ENCODE data around the gene TBC1D20.
A peak's percentile ranks its signal among the peaks of the same experiment; 100 is the strongest.

The TBC1D20 gene

DNA sequence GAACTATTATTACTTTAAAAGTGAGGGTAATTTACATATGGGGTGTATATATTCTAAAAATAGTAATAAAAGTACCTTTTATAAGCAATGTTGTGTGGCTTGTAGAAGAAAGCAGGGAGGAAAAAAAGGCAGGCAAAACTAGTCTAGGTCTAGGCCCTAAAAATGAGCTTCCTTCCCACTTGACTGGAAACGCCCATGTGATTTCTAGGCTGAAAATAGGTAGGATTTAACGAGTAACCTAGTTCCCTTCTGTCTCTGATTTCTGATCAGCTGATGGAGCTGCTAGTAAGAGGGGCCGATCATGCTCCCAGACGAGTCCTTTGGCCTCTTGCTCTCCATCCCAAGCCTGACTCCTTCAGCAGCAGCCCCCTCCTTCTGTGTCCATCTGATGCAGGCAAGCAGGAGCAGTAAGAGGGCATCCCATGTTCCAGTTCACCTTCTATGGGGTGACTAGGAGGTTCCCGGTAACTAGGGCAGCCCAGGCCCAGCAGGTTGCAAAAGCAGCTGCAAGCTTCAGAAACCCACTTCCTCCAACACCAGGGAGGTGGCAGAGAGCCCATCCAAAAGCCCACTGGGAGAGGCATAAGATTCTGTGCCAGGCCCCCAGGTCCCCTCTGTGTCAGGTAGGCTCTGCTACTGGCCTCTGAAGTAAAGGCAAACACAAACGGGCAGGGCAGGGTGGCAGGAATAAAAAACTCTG, 24.4 kb downstream of the TBC1D20 start:
- DNase-seq, result no peak

DNA sequence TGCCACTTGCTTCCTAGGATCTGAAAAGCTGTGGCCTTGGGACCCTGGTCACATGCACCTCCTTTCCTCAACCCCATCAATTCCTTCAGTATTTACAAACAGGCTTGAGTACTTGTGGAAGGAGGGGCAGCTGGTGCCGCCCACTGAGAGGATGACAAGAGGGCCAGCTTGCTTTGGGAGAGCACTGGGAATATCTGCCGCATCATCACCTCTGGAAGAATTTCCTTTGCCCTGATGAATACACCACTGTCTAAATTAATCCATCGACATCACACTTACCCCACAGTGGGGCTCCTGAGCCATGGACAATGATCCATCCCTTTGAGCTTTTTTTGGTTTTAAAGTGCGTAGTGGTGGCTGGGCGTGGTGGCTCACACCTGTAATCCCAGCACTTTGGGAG, 25.9 kb downstream of the TBC1D20 start:
- DNase-seq, result no peak

DNA sequence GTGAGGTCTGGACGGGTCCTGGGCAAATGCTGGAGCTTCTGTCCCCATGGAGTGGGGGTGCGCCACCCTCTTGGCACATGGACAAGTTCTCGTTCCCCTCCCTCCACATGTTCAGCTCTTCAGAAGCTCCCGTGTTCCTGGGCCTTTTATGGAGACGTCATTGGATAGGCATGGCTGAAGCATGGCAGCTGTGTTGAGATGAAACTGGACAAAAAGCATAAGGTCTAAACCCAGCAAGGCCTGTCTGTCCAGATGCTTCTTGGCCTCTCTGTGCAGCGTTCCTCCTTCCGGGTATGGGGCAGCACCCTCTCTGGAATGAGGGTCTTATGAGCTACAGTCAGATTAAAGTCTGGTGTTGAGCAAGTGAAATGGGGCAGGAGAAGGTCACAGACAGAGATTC, 26.8 kb downstream of the TBC1D20 start:
- no peak for DNase-seq

DNA sequence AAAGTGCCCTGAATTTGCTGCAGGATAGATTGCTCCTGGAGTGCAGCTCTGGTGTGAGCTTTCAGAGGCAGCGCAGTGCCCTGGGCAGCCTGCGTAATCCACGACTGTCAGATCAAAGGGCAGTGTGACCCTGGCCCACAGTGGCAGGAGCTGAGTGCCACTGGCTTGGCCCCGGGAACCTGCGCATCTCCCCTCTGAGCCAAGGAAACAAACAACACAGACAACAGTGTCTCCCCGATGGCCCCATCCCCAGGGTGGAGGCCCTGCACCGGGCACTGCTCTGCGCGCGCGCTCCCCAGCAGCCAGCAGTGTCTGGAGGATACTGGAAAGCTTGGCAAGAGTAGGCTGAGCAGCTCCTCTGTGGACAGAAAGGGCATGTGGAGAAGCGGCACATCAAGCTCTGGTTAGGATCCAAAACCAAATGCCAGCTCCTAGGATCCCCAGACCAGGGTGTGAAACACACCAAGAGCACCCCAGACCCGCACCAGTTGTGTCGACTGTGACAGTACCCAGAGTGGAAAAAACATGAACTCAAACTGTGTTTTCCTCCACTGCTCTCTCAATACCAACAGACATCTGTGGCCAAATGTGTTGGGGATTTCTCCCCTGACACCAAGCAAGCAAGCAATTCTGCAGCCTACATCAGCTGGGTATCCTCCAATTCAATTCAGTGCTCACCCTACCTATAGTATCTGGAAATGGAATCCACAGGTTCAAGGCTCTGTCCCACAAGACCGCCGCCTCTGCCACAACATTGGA, 27.5 kb downstream of the TBC1D20 start:
- DNase-seq, result no peak

DNA sequence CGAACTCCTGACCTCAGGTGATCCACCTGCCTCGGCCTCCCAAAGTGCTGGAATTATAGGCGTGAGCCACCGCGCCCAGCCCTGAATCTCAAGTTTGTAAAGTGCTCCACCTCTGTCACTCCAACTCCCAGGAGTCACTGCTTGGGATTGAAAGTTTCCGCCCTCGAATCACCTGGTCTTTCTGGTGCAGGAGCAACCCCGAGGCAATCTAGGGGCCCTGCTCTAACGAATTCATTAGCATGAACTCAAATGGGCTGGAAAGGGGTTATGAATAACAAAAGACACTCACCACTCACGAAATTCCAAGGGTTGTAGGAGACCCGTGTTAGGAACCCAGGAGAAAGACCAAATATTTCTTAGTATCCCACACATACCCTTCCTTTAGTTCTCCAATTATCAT, 28.1 kb downstream of the TBC1D20 start:
- DNase-seq, result no peak

DNA sequence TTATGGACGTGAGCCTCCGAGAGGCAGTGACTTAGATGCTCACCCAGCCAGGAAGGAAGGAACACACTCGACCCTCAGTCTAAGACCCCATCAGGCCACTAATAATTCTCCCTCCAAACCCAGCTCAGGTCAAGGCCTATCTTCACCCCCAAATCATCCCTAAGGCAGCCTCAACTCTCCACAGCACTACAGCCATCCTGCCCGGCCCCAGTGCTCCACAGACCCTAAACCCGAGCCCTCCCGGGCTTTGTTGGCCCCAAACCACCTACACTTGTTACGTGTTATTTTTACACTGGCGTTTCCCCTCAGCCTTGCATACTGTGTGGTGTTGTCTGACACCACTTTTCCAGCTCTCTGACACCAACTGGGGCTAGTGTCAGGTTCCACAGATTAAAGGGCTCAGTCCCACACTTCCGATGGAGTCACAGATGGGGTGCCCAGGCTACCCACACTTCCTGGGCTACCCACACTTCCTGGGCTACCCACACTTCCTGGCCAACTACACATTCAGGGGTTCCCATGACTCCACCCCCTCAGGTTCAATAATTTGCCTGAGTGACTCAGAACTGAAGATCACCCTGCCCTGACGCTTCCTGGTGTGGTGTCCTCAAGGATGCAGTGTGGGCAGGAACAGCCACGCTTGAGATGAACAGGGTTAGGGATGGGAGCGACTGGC, 28.9 kb downstream of the TBC1D20 start:
- DNase-seq, result no peak

DNA sequence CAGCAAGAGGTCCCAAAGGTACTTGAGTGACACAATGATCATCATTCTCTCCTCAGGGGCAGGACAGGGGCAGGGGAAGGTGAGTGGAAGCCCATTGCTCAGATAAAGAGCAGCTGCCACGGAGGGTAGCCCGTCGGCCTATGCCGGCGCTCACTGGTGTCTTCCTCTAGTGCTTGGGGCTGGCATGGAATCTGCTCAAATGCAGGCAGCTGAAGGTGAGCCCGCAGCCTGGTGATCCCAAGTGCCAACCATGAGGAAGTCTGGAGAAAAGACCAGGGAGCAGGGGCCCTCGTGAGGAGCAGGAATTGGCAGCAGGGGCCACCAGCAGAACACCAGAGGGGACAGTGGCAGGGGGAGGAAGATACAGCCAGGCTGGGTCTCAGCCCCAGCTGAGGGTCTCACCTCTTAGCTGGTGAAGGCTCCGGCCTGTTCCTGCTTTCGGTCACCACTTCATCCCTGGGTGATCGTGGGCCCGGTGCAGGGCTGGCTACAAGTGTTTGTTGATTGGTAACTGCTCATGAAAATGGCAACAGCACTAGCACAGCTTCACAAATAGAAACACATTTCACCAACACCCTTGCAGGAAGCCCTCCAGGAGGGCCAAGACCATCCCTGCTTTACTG, 29.5 kb downstream of the TBC1D20 start:
- no peak for DNase-seq

DNA sequence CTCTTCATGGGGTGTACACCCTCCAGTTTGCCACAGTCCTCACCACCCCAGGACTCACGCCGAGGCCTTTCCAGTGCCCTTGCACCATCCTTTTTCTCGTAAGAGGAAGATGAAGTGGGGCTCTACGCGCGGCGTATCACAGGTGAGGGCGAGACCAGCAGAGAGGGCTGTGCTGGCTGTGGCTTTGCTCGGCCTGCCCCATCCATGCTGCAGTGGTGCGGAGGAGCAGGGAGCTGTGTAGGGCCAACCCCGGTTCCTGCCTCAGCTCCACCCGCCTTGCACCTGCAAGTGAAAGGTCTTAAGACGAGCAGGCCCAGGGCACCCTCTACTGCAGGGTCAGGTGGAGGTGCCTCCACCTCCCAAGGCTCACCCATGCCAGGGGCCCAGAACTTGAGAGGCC, 30.1 kb downstream of the TBC1D20 start:
- DNase-seq, result no peak

DNA sequence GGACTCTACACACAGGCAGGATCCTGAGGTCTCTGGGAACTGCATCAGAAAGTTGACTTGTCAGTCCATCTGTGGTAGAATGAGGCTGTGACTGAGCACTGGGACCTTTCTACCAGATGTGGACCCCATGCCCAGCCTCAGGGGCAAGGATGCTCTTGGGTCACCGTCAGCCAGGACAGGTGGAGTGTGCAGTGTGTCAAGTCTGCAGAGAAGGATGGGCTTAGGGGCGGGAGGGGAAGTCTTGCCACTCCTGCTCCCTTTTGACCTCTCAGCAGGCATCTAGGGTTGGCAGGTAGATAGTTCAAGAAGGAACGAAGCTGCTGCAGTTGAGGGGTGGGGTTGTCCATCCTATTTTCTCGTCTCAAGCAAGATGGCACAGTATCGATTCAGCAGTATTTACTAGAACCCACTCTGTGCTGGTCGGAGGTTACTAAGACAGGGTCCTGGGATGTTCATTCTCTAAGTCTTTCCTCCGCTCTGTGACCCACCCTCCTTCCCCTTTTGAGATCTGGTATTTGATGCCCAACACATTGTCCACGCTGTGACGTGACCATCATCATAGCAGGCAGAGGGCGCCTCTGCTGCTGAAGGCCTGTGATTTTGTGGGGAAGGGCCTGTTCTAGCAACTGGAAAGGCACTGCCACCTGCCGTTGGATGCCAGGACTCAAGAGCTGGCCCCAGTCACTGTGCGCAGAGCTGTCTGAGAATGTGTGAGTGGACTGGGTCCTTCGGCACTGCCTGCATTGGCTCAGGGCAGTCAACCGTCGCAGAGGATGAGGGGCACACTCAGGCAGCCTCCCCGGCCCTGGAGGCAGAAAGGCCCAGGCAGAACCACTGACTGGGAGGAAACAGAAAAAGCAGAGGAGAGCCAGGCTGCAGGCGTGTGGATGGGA, 31.1 kb downstream of the TBC1D20 start:
- DNase-seq, result peak; percentile 14 to 67

DNA sequence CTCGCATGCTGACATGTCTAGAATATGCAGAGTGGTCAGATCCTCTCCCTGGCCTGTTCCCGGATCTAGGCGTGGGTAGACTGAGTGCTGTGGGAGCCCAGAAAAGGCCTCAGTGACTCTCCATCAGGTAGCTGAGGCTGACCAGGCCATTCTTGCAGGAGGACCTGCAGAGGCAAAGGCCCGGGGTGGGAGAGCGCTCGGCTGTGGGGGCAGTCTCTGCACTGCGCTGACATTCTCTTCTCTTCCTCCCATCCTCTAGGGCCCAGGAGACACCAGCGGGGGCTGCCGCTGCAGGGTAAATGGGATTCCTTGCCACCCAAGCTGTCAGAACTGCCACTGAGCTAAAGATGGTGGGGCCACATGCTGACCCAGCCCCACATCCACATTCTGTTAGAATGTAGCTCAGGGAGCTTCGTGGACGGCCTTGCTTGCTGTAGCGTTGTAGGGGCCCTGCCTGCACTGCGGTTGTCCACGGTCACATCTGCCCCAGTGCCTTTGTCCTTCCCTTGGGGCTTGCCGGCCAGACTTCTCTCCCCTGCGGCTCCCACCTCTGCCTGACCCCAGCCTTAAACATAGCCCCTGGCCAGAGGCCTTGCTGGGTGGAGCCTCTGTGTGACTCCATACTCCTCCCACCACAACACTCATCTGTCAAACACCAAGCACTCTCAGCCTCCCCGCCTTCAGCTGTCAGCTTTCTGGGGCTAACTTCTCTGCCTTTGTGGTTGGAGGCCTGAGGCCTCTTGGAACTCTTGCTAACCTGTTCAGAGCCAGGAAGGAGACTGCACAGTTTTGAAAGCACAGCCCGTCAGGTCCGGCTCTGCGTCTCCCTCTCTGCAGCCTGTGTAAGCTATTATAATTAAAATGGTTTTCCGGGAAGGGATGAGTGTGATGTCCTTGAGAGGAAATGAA, 32.0 kb downstream of the TBC1D20 start:
- no peak for DNase-seq

DNA sequence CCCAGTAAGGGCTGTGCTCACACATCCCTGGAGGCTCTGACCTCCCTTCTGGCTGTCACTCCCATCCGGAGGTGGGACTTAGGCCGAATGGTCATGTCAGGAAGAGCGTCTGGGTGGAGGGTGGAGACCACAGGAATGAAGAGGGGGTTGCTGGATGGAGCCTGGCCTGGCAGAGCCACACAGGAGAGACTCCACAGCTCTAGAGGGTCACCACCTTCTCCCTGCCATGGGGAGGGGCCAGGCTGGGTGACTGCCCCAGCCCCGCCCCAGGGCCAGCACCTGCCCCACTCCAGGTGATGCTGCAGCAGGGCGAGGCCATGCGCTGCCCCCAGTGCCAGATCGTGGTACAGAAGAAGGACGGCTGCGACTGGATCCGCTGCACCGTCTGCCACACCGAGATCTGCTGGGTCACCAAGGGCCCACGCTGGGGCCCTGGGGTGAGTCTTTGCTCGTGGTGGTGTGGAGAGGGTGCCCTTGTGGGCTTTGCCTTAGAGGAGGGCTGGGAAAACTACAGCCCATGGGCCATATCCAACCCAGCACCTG, 33.6 kb downstream of the TBC1D20 start:
- DNase-seq, result no peak

DNA sequence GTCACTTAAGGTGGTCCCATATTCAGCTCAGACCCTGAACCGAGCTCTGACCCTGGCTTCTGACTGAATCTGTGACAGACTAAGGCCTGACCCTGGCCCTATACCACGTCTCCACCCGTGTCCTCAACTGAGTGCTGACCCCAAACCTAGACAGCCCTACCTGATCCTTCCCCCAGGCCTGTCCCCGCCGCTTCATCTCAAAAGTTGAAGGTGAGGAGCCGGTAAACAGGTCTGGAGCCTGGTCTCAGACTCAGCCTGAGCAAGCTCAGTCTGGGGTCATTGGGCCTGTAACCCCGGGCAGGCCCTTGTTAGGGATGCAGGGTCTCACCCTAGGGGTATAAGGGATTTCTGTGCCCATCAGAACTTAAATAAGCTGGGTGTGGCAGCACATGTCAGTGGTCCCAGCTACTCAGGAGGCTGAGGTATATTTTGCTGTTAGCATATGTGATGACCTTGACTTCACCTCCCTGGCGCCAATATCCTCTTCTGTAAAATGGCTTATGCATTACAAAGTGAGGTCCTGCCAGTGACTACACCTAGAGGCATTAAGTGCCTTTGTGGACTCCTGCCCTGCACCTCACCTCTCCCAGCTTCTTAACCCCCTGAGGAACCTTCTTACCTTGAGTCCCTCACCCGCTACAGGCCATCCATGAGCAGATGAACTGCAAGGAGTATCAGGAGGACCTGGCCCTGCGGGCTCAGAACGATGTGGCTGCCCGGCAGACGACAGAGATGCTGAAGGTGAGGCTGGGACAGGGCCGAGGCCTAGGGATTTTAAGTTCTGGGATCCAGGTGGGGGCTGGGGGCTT, 34.3 kb downstream of the TBC1D20 start:
- DNase-seq, result no peak

DNA sequence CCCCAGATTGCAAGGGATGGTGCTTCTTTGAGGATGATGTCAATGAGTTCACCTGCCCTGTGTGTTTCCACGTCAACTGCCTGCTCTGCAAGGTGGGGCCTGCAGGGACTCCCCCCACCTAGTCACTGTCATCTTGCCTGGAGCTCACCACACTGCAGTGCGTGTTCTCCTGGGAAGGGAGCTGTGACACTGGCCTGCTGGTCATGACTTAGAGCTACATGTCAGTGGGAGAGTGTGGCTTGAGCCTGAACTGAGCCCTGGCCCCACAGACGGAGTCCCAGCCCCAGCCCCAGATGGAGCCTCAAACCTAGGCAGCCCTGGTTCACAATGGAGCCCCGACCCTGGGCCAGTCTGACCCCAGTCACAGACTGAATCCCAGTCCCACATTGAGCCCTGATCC, 34.9 kb downstream of the TBC1D20 start:
- DNase-seq, result no peak

DNA sequence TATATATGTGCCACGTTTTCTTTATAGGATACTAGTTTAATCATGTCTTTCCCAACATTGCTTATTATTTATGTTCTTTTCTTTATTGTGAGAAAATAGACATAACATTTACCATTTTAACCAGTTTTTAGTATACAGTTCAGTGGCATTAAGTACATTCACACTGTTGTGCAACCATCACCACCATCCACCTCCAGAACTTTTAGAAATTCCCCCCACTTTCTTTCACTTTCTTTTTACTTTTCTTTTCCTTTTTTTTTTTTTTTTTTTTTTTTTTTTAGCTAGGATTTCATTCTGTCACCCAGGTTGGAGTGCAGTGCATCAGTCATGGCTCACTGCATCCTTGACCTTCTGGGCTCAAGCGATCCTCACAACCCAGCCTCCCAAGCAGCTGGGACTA, 35.8 kb downstream of the TBC1D20 start:
- no peak for DNase-seq

DNA sequence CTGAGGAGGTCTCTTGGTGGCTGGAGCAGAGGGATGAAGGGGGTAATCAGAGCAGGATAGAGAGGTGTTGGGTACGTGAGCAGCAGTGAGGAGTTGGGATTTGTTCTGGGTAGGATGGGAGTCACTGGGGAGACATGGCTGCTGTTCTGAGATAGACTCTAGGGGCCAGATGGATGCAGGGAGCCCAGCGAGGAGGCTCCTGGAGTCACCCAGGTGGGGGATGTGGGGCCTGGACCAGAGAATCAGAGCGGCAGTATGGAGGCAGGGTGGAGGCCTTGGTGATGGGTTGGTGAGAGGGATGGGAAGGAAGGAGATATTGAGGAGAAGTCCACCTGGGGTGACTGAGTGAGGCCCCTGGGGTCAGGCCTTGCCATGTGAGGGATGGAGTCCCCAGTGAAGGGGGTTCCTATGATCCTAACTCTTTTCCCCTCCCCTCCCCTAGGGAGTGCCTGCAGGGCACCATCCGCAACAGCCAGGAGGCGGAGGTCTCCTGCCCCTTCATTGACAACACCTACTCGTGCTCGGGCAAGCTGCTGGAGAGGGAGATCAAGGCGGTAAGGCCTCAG, 40.6 kb downstream of the TBC1D20 start:
- no peak for DNase-seq

DNA sequence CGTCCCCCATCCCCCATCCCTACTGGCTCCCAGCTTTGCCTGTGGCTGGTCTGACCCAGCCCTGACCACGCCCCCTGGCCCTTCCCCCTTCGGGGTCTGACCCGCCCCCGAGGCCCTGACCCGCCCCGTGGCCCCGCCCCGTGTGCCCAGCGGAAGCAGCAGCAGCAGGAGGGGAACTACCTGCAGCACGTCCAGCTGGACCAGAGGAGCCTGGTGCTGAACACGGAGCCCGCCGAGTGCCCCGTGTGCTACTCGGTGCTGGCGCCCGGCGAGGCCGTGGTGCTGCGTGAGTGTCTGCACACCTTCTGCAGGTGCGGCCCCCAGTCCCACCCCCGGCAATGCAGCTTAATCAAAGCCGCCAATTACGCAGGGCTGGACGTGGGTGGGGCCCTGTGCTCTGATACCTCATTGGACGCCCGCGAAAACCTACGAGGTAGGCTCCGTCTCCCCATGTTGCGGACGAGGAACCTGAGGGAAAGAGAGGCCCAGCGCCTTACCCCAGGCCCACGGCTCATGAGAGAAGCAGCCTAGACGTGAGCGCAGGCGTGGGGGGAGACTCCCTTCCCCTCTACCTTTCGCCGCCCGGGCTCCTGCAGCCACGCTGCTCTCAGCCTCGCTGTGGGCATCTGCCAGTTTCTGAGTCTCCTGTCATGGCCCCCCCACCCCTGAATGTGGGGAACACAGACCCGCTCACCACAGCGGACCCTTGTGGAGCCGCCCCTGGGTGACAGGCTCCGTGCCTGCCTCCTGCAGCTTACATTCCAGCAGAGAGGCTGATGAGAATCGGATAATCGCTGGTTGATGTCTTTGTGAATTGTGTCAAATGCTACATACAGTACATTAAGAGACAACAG, 41.4 kb downstream of the TBC1D20 start:
- no peak for DNase-seq

DNA sequence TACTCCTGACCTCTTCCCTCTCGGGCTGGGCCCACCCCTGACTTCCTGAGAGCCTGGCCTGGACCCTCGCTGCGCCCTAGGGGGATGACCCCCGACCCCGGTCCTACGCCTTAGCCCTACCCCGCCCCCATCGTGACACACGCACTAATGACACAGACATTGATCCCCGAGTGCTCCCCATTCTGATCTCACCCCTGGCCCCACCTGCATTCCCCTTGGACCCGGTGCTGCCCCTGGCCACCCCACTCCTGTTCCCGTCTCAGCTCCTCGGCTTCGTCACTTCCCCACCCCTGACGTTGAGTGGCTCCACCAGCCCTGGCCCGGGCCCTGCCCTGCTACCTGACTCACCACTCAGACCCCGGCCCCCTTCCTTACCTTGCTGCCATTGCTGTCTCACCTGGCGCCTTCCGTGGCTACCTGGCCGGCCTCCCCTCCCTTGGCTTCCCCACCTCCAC, 42.1 kb downstream of the TBC1D20 start:
- no peak for DNase-seq

DNA sequence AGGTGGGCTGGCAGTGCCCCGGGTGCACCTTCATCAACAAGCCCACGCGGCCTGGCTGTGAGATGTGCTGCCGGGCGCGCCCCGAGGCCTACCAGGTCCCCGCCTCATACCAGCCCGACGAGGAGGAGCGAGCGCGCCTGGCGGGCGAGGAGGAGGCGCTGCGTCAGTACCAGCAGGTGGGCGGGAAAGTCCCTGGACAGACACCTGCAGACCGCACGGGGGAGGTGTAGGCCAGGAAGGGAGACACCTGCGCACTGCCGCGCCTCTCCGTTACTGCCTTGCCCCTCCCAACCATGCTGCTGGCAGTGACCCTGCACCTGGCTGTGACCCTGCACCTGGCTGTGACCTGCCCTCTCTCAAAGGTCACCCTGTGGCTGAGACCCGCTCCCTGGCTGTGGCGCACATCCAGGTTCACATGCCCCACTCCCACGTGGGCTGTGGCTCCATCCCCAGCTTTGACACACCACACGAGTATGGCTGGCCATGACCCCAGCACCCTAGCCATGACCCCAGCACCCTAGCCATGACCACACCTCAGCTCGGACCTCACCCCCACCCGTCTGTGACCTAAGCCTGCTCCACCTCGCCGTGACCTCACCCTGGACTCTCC, 42.7 kb downstream of the TBC1D20 start:
- no peak for DNase-seq

Measured in NCI-H446 (cell line).